MM.1S (cell line): ENCODE data around the gene SEPTIN6.
"Not testable (repeated sequence)": the region's sequence is repeated elsewhere in the genome, so short reads cannot be mapped to it uniquely, and the experiment has no call there.

ENCODE experiments used
- DNase-seq: peaks from one replicate; pipeline ENCODE4 v3.0.0-alpha.2; 2015
- H2AFZ ChIP-seq: fragments of 300-600 bp; sonication (generic); 2 replicates; pipeline ENCODE4 v1.6.0; 2016; ENCODE audit warnings: antibody characterized with exemption, low read length
- H3F3A ChIP-seq: fragments of 300-600 bp; sonication (generic); 2 replicates; pipeline ENCODE4 v1.6.1; 2016; ENCODE audit warnings: mild to moderate bottlenecking, antibody characterized with exemption, low read length, moderate library complexity, mixed read lengths; ENCODE audit not compliant: insufficient read depth
- H3K27ac ChIP-seq: fragments of 300-600 bp; sonication (generic); 2 replicates; pipeline ENCODE4 v1.5.1; 2016; ENCODE audit warnings: mild to moderate bottlenecking, low read length
- H3K27me3 ChIP-seq: fragments of 300-600 bp; sonication (generic); replicated peaks from 2 replicates; pipeline ENCODE4 v1.6.0; 2016; ENCODE audit warnings: low read length; ENCODE audit not compliant: insufficient read depth
- H3K36me3 ChIP-seq: fragments of 300-600 bp; sonication (generic); replicated peaks from 2 replicates; pipeline ENCODE4 v1.6.1; 2016; ENCODE audit warnings: mild to moderate bottlenecking, low read length, mixed read lengths; ENCODE audit not compliant: insufficient read depth
- H3K4me1 ChIP-seq: fragments of 300-600 bp; sonication (generic); 2 replicates; pipeline ENCODE4 v1.6.1; 2016; ENCODE audit warnings: low read length, mixed read lengths
- H3K4me2 ChIP-seq: fragments of 300-600 bp; sonication (generic); 2 replicates; pipeline ENCODE4 v1.6.0; 2016; ENCODE audit warnings: low read depth, low read length
- H3K4me3 ChIP-seq: fragments of 300-600 bp; sonication (generic); 2 replicates; pipeline ENCODE4 v1.5.1; 2016; ENCODE audit warnings: low read length, mixed read lengths
- H3K79me2 ChIP-seq: fragments of 300-600 bp; sonication (generic); 2 replicates; pipeline ENCODE4 v1.6.1; 2016; ENCODE audit warnings: mixed run types, low read length, mixed read lengths
- H3K9ac ChIP-seq: fragments of 300-600 bp; sonication (generic); 2 replicates; pipeline ENCODE4 v1.6.1; 2016; ENCODE audit warnings: low read length, mixed read lengths
- H3K9me2 ChIP-seq: fragments of 300-600 bp; sonication (generic); replicated peaks from 2 replicates; pipeline ENCODE4 v1.6.1; 2016; ENCODE audit warnings: mild to moderate bottlenecking, low read length, mixed read lengths; ENCODE audit not compliant: insufficient read depth
- H3K9me3 ChIP-seq: fragments of 300-600 bp; sonication (generic); replicated peaks from 2 replicates; pipeline ENCODE4 v1.6.1; 2016; ENCODE audit warnings: mild to moderate bottlenecking, low read length, mixed read lengths; ENCODE audit not compliant: insufficient read depth
- H4K20me1 ChIP-seq: fragments of 300-600 bp; sonication (generic); 2 replicates; pipeline ENCODE4 v1.6.1; 2016; ENCODE audit warnings: mild to moderate bottlenecking, low read length, moderate library complexity, mixed read lengths; ENCODE audit not compliant: insufficient read depth
- EZH2 ChIP-seq: fragments of 300-600 bp; sonication (generic); optimal IDR thresholded peaks from 2 replicates; pipeline ENCODE3; 2017; ENCODE audit warnings: low read depth, mild to moderate bottlenecking, antibody characterized with exemption, low read length, mixed read lengths
- EZH2phosphoT487 ChIP-seq: fragments of 300-600 bp; sonication (generic); IDR thresholded peaks from 2 replicates; pipeline ENCODE4 v1.6.1; 2018; ENCODE audit warnings: antibody characterized with exemption, low read length
- TF ChIP-seq, protein P1 (sequence below): fragments of 300-600 bp; sonication (generic); IDR thresholded peaks from 2 replicates; pipeline ENCODE4 v1.5.1; 2016; ENCODE audit warnings: antibody characterized with exemption, low read length, mixed read lengths

SEPTIN6 gene

GRCh38 chrX:119669424-119670037, 23.4 kb downstream of the SEPTIN6 start:
- Histone ChIP-seq H3K9me2 (no peaks in the 10 kb centered on the region), H3K4me2 (no peak overlapping the region), H3K79me2 (peaks cover 91% of the 10 kb centered on the region), H3K9ac (no peak overlapping the region), H3K9me3 (no peaks in the 10 kb centered on the region), H4K20me1 (no peaks in the 10 kb centered on the region), H3K27ac (no peak overlapping the region), H3K4me1 (0 out of 2 replicates have a peak, but pooled peaks cover 2% of the 10 kb centered on the region), H3K36me3 (peaks cover 5% of the 10 kb centered on the region), H3K4me3 (no peak overlapping the region), H3K27me3 (no peaks in the 10 kb centered on the region), H3F3A (no peaks in the 10 kb centered on the region), H2AFZ (no peak overlapping the region)
- no peak for DNase-seq
- TF ChIP-seq, protein P1, sequence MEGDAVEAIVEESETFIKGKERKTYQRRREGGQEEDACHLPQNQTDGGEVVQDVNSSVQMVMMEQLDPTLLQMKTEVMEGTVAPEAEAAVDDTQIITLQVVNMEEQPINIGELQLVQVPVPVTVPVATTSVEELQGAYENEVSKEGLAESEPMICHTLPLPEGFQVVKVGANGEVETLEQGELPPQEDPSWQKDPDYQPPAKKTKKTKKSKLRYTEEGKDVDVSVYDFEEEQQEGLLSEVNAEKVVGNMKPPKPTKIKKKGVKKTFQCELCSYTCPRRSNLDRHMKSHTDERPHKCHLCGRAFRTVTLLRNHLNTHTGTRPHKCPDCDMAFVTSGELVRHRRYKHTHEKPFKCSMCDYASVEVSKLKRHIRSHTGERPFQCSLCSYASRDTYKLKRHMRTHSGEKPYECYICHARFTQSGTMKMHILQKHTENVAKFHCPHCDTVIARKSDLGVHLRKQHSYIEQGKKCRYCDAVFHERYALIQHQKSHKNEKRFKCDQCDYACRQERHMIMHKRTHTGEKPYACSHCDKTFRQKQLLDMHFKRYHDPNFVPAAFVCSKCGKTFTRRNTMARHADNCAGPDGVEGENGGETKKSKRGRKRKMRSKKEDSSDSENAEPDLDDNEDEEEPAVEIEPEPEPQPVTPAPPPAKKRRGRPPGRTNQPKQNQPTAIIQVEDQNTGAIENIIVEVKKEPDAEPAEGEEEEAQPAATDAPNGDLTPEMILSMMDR, result no peak
- TF ChIP-seq EZH2, result no peak
- TF ChIP-seq EZH2phosphoT487, result no peak

DNA sequence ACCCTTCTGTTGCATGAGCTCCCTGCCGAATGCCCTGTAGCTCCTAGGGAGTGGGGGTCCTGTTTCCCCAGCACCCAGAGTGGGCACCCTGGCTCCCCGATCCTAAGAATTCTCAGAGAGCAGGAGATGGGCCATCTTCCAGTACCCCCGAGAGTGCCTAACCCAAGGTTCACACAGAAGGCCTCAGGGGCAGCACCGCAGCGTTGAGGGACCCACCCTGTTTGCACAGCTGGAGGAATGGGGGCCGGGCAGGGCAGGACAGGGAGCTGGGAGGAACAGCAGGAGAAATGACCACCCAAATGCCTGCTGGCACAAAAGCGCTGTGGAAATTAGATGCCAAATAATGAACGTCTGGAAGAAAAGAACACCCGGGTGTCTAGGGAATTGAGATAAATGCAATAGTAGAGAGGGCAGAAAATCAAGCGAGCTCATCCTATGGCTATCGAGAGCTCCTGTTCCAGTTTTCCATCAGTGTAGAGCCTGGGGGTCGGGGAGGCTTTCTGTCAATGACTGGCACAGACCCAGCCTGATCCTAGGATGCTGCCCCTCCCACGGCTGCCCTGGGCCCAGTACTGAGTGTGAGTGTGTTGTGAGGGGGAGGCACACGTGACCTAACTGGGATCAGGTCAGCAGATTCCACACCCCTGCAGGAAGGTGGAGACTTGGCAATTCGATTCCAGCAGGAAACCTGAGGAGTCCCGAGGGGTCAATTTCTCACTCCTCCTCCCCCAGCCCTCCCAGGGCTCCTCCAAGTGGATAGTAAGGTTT, 25.7 kb downstream of the SEPTIN6 start:
- Histone ChIP-seq H3K9me3 (no peaks in the 10 kb centered on the region), H3K4me2 (no peak overlapping the region), H3K4me1 (0 out of 2 replicates have a peak, but pooled peaks cover 2% of the 10 kb centered on the region), H3K9ac (no peak overlapping the region), H3F3A (no peaks in the 10 kb centered on the region), H3K79me2 (peaks cover 85% of the 10 kb centered on the region), H3K27me3 (no peaks in the 10 kb centered on the region), H3K36me3 (peaks cover 2% of the 10 kb centered on the region), H3K4me3 (no peak overlapping the region), H2AFZ (no peak overlapping the region), H3K9me2 (no peaks in the 10 kb centered on the region), H3K27ac (no peak overlapping the region), H4K20me1 (no peaks in the 10 kb centered on the region)
- no peak for DNase-seq
- TF ChIP-seq EZH2phosphoT487, result no peak
- no peak for TF ChIP-seq EZH2
- TF ChIP-seq, protein P1, result no peak

DNA sequence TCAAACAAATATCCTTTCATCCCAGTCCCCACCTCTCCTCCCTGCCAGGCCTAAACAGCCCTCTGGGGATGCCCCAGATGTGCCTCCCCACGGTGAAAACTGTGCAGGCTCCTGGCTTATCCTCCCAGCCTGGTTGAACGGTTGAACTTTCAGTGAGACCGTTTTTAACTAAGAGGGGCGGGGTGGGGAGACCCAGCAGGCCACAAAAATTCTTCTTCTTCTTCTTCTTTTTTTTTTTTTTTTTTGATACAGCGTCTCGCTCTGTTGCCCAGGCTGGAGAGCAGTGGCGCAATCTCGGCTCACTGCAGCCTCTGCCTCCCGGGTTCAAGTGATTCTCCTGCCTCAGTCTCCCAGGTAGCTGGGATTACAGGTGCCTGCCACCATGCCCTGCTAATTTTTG, 28.1 kb downstream of the SEPTIN6 start:
- H3K27ac ChIP-seq, result not testable (repeated sequence)

DNA sequence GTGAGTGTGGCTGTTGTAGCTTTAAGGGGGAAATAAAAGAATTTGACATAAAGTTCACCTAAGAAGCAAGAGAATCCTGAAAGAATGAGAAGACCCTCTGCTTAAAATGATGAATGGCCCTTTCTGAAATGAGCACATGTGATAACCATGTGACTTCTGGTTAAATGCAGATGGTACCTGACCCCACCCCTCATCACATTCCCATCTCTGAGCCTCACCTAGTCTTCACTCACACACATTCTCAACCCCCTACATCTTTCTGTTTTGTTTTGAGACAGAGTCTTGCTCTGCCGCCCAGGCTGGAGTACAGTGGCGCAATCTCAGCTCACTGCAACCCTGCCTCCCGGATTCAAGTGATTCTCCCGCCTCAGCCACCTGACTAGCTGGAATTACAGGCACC, 31.5 kb downstream of the SEPTIN6 start:
- Histone ChIP-seq H3F3A (no peaks in the 10 kb centered on the region), H3K9me3 (no peaks in the 10 kb centered on the region), H3K9me2 (no peaks in the 10 kb centered on the region), H3K27me3 (no peaks in the 10 kb centered on the region), H3K36me3 (peaks cover 9% of the 10 kb centered on the region), H3K4me2 (no peak overlapping the region), H4K20me1 (no peaks in the 10 kb centered on the region), H2AFZ (no peak overlapping the region), H3K27ac (no peak overlapping the region), H3K79me2 (peaks cover 67% of the 10 kb centered on the region), H3K9ac (no peak overlapping the region), H3K4me1 (no peaks in the 10 kb centered on the region), H3K4me3 (no peak overlapping the region)
- DNase-seq, result no peak
- TF ChIP-seq EZH2phosphoT487, result no peak
- no peak for TF ChIP-seq EZH2
- TF ChIP-seq, protein P1, result no peak

More for the DNA sequence above, 28.1 kb downstream of the SEPTIN6 start:
- peaks cover 77% of the 10 kb centered on the region for H3K79me2 ChIP-seq
- H3K9me3 ChIP-seq, H3K4me1 ChIP-seq, H3K4me2 ChIP-seq, H2AFZ ChIP-seq, H3K4me3 ChIP-seq, H3F3A ChIP-seq, H4K20me1 ChIP-seq, H3K36me3 ChIP-seq, H3K9me2 ChIP-seq, H3K9ac ChIP-seq, DNase-seq, H3K27me3 ChIP-seq: not testable (repeated sequence)
